ENCODE measurements around the gene MTSS2.

The MTSS2 gene

DNA sequence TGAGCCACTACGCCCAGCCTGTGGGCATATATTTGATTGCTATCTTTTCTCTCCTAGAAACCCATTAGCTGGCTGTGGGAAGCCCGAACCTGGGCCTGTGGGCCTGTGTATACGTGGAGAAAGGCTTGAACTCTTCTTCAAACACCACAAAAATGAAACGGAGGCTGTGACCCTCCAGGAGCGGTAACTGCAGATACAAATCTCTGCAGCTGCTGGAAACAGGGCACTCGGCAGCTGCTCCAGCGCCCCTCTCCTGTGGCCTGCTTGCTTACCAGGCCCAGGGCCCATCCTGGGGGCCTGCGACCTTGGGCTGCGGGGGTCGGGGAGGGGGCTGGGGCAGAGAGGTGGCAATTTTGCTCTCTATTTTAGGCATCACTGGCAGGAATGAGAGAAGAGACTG lies 28.0 kb upstream of the MTSS2 start:
- no peak for DNase-seq

DNA sequence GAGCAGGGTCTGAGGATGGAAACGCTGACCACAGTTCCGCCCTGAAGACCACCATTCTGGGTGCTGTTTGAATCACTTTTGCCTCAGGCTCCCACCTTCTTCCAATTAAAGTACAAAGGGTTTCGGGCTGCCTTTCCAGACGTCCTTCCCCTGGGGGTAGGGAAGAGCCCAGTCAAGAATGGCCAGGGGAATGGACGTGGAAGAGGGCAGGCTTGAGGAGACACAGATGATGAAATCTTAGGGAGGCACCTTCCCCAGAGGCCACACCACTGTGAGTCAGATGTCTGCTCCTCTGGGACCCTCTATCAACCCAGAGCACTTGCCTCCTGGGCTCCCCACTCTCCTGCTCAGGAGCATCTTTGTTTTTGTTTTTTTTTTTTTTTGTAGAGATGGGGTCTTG lies 27.5 kb upstream of the MTSS2 start:
- no peak for DNase-seq

DNA sequence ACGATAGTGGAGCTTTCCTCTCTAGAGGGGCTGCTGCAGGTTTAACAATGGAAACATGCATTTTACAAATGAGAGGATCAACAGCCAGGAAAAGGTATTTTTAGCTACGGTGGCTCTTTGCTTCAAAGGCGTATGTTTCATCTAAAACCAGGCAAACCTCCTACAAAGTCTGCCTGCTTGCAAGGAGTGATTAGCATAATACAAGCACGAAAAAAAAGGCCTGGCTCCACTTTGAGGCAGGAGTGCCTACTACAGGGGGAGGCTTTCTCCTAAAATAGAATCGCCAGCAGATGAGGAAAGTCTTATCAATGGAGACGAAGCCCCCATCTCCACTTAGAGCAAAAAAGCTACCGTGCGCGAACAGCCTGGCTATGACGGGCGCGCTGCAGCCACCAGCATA lies 27.1 kb upstream of the MTSS2 start:
- DNase-seq, result no peak

DNA sequence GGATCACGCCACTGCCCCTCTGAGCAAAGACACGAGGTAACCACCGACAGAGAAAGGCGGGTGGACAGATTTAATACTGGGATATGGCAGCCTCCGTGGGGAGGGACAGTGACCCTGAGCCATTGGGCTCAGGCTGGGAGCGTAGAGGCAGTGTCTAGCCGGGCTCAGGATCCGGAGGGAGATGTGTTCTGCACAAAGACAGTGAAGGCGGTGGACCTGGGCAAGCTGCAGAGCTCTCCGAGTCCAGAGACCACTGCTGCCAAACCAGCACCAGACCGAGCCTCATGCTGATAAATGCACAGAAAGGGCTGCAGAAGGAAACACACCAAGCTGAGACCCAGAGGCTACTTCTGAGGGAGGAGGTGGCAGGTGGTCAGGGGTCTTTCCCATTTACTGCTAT lies 26.5 kb upstream of the MTSS2 start:
- DNase-seq, result no peak

DNA sequence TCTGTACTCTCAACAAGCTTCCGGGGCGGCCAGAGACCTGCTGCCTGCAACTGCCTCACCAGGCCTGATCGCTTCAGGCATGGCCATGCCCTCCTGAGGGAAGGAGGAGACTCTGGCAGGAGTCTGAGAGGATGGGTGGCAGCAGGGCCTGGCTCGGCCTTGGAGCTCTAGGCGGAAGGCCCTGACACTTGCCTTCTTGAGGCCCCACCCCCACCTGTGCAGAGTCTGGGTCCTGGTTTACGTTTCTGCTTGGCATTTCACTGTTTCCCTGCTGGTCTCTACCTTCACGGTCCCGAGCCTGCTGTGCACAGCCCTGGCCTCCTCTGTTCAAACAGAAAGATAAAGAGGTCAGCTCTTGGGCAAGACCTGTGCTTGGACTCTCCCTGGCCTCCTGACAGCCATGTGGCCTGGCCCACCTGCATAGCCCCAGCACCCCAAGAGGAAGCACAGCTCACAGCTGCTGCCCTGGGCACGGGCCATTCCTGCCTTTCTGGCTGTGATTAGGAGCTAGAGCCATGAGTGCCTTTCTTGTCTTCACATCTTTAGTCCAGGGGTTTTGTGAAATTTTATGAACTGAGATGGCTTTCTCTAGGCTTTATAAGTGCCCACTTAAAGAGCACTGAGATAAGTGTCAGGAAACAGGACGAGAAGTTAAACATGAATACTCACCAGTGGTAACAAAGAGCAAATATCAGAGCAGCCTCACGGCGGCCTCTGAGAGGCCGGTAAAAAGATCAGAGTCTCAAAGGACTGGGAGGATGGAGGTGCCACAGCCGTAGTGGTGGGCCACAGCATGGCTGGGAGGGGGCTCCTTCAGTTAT lies 25.6 kb upstream of the MTSS2 start:
- DNase-seq, result no peak

DNA sequence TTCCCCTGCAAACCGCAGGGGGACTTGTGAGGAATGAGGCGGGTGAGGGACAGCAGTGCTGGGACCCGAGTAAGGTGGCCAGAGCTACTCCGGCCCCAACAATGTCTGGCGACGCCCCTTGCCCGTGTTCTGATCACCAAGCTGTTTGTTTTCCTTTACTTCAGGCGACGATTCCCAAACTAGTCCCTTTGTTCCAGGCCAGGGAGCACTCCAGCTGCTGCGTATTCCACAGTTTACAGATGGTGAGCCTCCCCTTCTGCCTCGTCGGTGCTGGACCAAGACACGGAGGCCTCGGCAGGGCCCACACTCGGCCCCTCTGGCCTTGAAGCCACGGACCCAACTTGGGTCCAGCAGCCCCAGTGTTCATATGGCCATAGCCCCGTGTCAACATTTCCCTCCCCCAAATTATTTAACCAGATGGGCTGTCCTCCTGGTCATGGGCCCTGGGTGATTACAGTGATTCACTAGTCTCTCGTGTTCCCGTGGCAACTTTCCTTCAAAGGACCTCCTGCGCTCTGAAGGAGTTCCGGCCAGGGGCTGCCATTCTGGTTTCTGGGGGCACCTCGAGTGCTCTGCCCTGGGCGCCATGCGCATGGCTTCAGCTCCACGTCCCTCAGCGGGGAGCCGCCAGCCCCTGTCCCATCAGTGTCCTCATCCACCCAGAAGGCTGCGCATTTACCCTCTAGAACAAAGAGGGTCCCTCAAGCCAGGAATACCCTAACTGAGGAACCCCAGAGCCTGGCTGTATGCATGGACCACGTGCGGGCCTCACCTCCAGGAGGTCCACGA lies 24.8 kb upstream of the MTSS2 start:
- no peak for DNase-seq

DNA sequence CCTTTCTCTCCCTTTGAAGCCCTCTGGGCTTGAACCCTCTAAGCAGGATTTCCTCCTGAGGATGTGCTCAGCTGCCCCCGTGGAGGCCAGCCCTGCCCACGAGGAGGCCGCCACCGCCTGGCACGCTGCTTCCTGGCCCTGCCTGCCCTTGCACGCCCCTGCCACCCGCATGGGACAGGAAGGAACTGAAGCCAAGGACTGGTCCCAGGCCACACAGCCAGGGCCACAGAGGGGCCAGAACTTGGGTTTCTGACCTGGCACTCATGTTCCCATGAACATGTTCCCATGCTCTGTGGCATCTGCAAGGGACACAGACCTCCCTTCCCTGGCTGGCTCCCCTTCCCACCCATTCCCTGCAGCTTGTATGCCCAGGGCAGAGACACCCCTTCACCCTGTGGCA lies 24.1 kb upstream of the MTSS2 start:
- no peak for DNase-seq

DNA sequence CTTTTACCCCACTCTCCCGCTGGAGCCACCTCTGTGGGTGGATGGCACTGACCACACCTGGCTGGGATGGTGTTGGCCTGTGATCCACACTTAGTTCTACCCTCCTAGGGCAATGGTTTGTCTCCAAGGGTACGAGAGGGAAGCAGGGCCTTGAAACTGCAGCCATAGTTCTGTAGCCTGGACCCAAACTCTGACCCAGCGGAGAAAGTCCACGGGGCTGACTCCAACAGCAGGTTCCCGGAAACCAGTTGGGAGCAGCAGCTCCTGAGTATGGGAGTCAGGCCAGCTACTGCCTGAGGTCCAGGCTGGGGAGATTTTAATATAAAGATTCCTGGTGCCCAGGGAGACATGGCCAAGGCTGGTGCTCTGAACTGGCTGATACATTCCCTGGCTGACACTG lies 23.6 kb upstream of the MTSS2 start:
- no peak for DNase-seq

DNA sequence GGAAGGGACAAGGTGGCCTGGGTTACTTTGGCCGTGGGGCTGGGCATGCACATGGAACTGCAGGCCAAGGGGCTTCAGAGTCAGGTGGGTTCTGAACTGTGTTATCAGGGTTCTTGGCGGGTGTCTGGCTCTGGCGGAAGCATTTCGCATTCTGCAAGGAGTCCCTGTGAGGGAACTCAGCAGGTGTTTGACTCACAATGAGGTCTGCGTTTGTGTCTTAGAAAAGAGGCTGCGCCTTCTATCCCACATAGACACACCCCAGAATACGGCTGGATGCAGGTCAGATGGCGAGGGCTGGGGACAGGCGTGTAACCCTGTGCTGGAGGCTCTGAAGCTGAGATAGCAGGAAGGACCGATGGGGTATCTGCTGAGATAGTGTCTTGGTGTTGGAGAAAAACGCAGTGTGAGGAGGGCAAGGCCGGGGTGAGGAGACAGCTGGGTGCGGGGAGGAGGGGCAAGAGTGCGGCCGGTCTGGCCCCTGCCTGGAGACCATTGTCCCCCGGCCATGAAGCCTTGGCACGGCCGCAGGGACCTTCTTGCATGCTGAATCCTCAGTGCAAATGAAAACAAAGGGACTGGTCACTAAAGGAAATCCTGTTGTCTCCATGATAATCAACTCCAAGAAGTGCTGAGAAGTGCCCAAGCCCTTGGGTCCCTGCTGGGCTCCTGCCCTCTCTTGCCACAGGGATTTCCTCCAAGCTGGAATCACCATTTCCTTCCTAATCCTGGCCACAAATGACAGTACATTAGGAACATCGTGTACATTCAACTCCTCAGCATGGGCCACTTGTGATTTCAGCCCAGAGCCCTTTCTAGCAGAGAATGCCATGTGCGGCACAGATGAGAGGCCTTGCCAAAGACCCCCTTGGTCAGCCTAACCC lies 22.8 kb upstream of the MTSS2 start:
- DNase-seq, result no peak

DNA sequence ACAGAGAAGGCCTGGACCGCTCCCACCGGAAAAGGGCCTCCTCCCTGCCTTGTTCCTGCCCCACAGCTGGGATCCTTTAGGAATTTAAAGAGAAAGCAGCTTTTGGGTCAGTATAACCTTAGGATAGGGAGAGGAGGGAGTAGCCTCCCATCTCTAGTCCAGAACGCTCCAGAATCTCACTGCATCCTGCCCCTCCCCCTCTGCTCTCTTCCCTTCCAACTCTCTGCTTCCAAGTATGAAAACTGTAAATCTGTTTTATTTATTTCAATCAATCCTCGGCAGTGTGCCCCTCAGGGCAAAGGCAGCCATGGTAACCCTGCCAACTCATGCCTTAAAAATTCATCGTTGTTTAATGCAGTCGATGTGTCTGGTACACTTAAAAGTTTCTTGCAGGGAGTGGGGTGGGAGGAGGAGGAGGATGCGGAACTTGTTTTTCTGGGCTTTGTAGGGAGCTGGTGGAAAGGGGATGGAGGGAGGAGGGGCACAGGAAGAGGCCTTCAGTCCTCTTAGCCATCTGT lies 21.2 kb upstream of the MTSS2 start:
- no peak for DNase-seq

DNA sequence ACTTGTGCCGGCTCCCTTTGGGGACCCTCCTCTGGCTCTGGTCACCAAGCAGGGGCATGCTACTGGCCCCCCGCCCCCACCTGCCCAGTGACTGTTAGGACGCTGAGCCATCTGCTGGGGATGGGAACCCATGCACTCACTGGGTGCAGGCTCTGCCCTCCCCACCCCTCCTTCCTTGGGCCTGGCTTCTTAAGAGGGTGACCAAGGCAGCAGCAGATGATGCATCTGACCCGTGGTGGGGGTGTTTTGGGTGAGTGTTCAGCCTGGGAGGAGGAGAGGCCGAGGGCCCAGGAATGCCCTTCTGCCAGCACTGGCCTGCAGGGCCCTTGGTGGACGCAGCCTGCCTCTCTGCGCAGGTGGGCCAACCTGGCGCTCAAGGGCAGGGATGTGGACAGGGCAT lies 19.2 kb upstream of the MTSS2 start:
- no peak for DNase-seq

DNA sequence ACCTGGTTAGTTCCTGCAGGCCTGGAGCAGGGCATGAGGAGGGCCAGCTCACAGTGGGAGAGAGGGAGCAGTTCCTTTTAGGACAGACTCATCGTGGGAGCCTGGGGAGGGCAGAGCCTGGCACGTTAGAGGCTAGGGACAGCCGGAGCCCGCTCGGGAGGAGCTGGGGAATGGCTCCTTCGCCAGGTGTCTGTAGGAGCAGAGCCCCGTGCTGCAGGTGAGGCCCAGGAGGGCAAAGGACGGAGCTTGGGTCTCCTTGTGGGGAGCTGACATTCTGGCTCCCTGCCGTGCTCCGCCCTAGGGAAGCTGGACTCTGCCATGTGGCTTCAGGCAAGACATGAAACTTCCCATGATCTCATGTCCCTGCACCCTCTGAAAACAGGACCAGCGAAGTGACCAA lies 18.7 kb upstream of the MTSS2 start:
- no peak for DNase-seq

DNA sequence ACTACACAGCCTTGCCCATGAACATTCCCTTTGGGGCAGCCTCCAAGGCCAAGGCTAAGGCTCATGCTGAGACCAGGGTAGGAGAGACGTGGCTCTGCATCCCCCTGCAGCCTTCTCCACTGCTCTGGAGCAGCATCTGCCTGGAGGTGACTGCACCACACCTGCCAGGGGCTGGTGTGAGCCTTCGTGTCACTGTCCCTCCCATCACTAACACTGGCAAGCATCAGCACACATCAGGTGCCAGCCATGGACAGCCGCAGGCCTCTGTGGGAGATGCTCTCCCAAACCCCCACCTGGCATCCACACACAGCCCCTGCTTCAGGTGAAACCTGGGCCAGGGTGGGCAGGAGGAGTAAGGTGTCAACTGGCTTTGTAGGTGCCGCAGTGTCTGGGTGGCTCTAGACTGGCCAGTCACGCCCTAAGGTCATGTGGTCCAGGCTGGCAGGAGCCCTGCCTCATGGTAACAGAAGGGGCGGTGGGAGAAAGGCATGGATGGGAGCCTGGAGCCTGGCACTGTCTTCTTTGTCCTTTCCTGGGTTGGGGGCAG lies 18.1 kb upstream of the MTSS2 start:
- DNase-seq, result no peak

DNA sequence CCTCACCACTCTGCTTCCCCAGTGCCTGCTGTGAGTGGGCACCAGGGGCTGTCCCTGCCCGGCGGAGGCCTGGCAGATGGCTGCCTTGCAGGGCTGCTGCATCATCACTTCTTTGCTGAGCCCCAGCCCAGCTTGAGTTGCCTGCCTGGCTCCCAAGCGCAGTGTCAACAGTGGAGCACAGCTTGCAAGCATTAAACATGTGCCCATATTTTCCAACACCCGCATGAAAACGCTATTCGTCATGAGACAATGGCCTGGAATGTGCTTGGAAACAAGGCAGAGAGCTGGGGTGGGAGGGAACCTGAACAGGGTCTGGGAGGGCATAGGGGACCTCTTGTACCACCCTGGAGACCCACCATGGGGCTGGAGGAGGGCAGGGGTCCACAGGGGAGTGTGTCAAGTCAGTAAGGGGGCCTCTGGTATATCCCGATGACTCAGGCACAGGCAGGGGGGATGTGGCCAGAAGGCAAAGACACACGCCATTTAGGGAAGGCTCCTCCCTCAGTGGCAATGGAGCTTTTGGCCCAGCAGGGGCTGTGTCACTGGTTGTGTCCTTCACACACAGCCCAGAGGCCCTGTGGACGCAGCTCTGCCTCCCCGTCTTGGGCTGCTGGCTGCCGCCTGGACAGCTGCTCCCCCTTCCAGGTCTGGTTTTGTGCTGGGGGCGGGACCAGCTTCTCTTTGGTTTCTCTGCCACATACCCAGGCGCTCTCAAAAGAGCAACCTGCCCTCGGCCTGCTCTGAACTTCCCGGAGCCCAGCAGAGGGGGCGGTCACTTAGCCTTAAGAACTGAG lies 17.4 kb upstream of the MTSS2 start:
- no peak for DNase-seq

DNA sequence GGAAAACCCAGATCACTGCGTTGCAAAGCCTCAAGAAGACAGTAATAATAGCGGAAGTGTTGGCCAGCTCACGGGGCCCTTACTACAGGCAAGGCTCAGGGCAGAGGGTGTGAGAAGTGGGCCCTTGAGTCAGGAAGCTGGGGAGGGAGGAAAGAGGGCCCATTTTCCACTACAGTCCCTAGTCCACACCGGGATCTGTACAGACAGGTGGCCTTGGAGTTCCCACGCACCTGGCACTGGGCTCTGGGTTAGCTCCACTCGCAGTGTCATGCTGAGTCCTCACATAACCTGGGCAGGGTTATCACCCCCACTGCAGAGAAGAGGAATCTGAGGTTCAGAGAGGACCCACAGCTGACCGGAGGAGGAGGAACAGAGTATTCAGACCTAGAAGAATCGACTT lies 16.8 kb upstream of the MTSS2 start:
- DNase-seq, result no peak

DNA sequence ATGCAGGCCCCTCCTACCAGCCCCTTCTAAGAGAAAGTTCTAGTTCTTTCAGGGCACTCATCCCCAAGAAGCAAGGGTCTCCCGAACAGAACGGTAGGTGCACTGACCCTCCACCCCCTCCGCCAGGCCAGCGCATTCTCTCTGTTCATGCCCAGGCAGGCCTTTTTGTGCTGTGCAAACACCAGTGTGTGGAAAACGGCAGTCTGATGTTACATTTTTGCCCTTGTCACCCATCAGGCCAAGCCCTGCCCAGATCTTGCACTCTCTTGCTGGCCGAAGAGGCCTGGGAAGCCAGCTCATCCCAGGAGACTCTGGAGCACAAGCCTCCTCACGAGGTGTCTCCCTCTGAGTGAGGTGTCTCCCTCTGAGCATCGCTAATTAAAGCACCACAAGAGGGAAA lies 16.1 kb upstream of the MTSS2 start:
- DNase-seq, result no peak

DNA sequence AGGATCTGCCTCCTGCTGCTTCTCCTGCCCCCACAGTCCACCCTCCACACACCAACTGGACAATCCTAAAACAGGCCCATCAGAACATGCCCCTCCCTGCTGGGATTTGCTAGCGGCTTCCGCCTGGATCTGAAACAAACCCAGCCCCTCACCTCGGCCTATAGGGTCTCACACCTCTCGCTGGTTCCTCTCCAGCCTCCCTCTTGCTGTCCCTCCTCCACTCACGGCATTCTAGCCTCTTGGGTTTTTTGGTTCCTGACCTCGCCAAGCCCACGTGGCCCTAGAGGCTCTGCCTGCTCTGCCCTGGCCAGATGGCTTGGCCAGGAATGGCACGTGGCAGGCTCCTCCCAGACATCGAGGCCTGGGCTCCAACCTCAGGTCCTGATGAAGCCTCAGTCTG lies 15.7 kb upstream of the MTSS2 start:
- no peak for DNase-seq

DNA sequence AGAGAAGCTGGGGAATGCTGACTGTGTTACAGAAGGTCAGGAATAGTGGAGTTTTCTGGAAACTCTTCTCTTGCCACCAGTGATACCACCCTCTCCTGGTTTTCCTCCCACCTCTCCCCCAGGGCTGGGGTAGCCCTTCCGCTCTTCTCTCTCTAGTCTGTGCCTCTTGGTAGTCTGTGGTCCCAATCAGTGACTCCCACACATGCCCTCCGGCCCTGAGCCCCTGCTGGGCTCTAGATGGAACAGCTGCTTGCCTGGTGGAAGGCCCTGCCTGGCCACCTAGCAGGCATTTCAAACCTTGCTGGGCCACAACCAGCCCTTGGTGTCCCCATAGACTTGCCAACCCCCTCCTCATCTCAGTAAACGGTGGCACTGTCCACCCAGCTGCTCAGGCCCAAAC lies 15.2 kb upstream of the MTSS2 start:
- no peak for DNase-seq

DNA sequence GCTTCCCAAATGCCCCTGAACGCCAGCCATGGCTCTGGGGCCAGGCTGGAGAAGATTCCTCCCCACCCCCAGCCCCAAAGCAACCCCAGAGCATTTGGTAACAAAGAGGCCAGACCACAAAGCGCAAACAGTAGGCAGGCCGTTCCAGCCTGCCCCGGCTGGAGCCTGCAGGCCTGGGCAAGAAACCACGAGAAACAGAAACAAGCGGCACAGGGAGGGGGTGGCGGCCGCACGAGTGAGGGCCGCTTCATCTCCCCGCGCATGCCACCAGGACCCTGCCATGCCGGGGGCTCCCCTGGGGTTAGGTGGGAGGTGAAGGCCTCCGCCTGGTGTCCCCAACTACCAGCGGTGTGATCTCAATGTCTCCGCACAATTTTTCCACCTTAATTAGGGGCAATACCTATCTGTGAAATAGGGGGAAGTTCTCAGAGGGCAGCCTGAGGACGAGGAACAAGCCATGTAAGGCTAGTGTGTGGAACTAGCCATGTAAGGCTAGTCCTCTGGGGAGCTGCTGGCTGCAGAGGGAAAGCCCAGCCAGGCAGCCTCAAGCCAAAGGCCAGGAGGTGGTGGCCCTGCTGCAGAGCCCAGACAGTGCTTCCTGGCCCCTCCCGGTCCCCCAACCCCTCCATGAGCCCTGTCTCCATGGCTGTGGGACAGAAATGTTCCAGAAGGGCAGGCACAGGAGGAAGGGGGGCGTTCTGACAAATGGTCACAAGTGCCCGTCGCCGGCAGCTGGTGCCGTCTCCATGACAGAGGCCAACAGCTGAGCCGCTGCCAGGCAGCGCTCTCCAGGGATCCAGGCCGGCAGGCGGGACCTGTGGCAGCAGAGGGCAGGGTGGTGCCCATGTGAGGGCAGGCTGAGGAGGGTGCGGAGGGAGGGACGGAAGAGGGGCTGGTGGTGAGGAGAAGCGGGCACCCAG lies 14.5 kb upstream of the MTSS2 start:
- no peak for DNase-seq

DNA sequence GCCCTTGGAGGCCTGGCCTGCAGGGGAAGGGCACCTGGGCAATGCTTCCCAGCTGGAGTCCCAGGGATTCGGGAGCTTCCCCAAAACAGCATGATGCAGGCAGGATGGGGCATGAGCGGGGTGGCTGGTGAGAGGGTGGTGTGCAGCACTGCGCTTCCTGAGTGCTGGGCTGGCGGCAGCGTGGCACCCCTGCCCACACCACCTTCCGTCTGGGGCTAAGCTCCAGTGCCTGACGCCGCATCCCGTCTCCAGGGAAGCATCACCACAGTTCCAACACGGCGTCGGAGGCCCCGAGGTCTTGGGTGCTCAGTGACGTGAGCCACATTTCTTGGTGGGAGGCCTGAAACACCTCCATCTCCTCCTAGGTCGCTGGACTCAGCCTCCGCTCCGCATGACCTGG lies 13.8 kb upstream of the MTSS2 start:
- no peak for DNase-seq

DNA sequence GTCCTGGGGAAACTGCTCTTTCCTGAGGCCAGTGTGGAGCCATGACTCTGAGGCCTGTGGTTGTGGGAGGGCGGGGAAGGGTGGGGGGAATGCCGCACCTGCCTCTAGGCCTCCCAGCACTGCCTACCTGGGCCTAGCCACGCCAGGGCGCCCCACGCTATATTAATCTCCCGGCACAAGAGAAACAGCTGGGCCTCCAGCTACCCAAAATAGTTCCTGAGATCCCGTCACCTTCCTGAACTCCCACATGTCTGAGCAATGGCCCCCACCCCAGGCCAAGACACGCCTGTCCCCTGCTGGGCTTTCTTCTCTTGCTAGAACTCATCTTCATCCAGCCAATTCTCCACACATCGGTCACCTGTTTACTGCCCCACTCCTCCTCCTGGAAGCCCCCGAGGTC lies 13.0 kb upstream of the MTSS2 start:
- no peak for DNase-seq
